Suprapubic skin (tissue), 4 donors: ENCODE measurements around the gene GET3. TPM values are rescaled to one million over a fixed set of nuclear protein-coding genes. Genes with fewer than 3 reads are reported as not detected.

ENCODE experiments used
- DNase-seq, 2 donors: peaks; one replicate each; pipeline ENCODE4 v3.0.0-alpha.2; 2019; ENCODE audit warnings: low spot score in 2 of 2
- H3K27ac ChIP-seq: fragments of 200-600 bp; sonication (generic); one replicate; pipeline ENCODE4 v1.5.1; 2019
- H3K27me3 ChIP-seq: fragments of 200-600 bp; sonication (generic); one replicate; pipeline ENCODE4 v1.5.1; 2019
- H3K36me3 ChIP-seq: fragments of 200-600 bp; sonication (generic); one replicate; pipeline ENCODE4 v1.5.1; 2019
- H3K4me1 ChIP-seq: fragments of 200-600 bp; sonication (generic); one replicate; pipeline ENCODE4 v1.5.1; 2019
- H3K4me3 ChIP-seq: fragments of 200-600 bp; sonication (generic); one replicate; pipeline ENCODE4 v1.5.1; 2019; ENCODE audit warnings: mild to moderate bottlenecking
- H3K9me3 ChIP-seq: fragments of 200-600 bp; sonication (generic); one replicate; pipeline ENCODE4 v1.5.1; 2019
- CTCF ChIP-seq, 2 donors: fragments of 200-600 bp in 1 of 2; fragments of 450-650 bp in 1 of 2; sonication (generic) in 1 of 2; IDR thresholded peaks; one replicate each; pipeline ENCODE4 v1.5.1; 2016 to 2019; ENCODE audit warnings: antibody characterized with exemption in 2 of 2, mild to moderate bottlenecking in 1 of 2, moderate library complexity in 1 of 2
- EP300 ChIP-seq: sonication (generic); formaldehyde crosslinking; IDR thresholded peaks from one replicate; pipeline ENCODE4 v1.6.1; 2017; ENCODE audit warnings: antibody characterized with exemption
- POLR2A ChIP-seq, 2 donors: fragments of 450-650 bp; IDR thresholded peaks; one replicate each; pipeline ENCODE4 v1.6.1; 2017; ENCODE audit warnings: antibody characterized with exemption in 2 of 2, mild to moderate bottlenecking in 2 of 2, moderate library complexity in 2 of 2
- POLR2AphosphoS5 ChIP-seq, 3 donors: sonication (generic); formaldehyde crosslinking; IDR thresholded peaks; one replicate each; pipeline ENCODE4 v1.6.1; 2017; ENCODE audit warnings: antibody characterized with exemption in 3 of 3
- WGBS: methylation state at CpG from one replicate; pipeline ENCODE4 v1.1.5; 2018; 5-methylcytosine and 5-hydroxymethylcytosine counted together
- total RNA-seq, 4 donors: library from RNA; depleted of rRNA; stranded (reverse); fragments of >200 nt; gene quantifications; one replicate each; pipeline ENCODE4 v1.1.0, GENCODE V29; 2016

The GET3 gene
- total RNA-seq, 4 donors from 2014 or later: 26.2 to 63.6 (median 56.9) TPM

DNA sequence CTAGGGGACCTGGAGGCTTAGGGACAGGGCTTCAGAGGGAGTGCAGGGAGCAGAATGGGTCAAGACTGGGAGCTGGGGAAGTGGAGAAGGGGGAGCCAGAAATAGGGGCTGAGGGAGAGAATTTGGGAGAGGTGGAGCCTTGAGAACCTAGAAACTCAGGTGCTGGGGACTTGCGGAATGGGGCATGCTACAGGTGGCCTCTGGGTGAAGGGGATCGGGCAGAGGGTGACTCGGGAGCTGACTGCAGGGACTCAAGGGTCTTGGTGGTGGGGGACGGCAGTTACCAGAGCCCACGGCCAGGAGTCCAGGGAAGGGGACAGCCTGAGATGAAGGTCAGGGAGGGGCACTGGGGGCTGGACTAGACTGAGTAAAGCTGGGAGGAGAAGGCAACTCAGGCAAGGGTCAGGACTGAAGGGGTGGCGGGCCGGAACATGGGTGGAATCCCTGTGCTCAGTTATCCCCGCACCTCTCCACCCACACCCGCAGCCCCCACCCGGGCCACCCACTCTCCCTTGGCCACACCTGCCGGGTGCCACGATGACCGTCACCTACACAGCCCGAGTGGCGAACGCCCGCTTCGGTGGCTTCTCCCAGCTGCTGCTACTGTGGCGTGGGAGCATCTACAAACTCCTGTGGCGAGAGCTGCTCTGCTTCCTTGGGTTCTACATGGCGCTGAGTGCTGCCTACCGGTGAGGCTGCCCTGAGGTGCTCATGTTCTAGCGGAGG is 14.9 kb downstream of the GET3 start:
- Histone ChIP-seq H3K4me3 (no peak overlapping the region), H3K4me1 (peaks cover 23% of the 10 kb centered on the region), H3K9me3 (no peaks in the 10 kb centered on the region), H3K27me3 (peaks cover 8% of the 10 kb centered on the region), H3K36me3 (peaks cover 12% of the 10 kb centered on the region), H3K27ac (peak overlapping the region; percentile 85)
- WGBS: 77% methylated on average over 11 of the region's 23 CpGs
- no peak for TF ChIP-seq CTCF (IDR thresholded peaks at IDR 0.05)
- no peak for TF ChIP-seq EP300
- TF ChIP-seq POLR2A (IDR thresholded peaks at IDR 0.05): no peak
- TF ChIP-seq POLR2AphosphoS5 (IDR thresholded peaks at IDR 0.05): no peak
- DNase-seq: no peak

DNA sequence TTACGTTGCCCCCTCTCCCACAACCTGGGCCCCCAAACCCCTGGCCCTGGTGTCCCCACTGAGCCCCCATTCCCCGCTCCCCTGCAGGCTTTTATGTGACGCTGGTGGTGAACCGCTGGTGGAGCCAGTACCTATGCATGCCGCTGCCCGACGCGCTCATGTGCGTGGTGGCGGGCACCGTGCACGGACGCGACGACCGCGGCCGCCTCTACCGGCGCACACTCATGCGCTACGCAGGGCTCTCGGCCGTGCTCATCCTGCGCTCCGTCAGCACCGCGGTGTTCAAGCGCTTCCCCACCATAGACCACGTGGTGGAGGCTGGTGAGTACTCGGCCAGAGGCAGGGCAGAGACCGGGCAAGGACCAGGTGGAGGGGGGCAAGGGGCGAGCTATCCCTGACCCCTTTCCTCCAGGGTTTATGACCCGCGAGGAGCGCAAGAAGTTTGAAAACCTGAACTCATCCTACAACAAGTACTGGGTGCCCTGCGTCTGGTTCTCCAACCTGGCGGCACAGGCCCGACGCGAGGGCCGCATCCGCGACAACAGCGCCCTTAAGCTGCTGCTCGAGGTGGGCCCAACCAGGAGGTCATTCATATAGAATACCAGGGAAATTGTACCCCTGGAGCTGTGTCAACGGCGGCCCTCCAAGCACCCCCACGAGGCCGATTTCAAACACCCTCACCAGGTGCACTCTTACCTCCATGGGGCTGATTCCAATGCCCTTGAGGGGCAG is 17.3 kb downstream of the GET3 start:
- no peak for DNase-seq
- 80% methylated on average over 39 of the region's 50 CpGs for WGBS
- Histone ChIP-seq H3K27ac (no peak overlapping the region), H3K9me3 (no peaks in the 10 kb centered on the region), H3K4me3 (no peak overlapping the region), H3K4me1 (peaks cover 26% of the 10 kb centered on the region), H3K36me3 (no peaks in the 10 kb centered on the region), H3K27me3 (peaks cover 8% of the 10 kb centered on the region)
- TF ChIP-seq POLR2AphosphoS5 (IDR thresholded peaks at IDR 0.05) (no peak), EP300 (no peak), CTCF (IDR thresholded peaks at IDR 0.05) (no peak), POLR2A (IDR thresholded peaks at IDR 0.05) (no peak)

GRCh38 chr19:12756150-12756883 is 19.0 kb downstream of the GET3 start:
- peaks cover 12% of the 10 kb centered on the region for H3K4me1 ChIP-seq
- no peaks in the 10 kb centered on the region for H3K36me3 ChIP-seq
- no peak for TF ChIP-seq CTCF (IDR thresholded peaks at IDR 0.05)
- TF ChIP-seq POLR2A (IDR thresholded peaks at IDR 0.05): no peak
- no peak for TF ChIP-seq EP300
- TF ChIP-seq POLR2AphosphoS5 (IDR thresholded peaks at IDR 0.05): no peak
- WGBS: 91% methylated on average over 19 of the region's 19 CpGs
- H3K27me3 ChIP-seq: peaks cover 8% of the 10 kb centered on the region
- H3K27ac ChIP-seq: no peak overlapping the region
- no peaks in the 10 kb centered on the region for H3K9me3 ChIP-seq
- H3K4me3 ChIP-seq: no peak overlapping the region
- DNase-seq: no peak

DNA sequence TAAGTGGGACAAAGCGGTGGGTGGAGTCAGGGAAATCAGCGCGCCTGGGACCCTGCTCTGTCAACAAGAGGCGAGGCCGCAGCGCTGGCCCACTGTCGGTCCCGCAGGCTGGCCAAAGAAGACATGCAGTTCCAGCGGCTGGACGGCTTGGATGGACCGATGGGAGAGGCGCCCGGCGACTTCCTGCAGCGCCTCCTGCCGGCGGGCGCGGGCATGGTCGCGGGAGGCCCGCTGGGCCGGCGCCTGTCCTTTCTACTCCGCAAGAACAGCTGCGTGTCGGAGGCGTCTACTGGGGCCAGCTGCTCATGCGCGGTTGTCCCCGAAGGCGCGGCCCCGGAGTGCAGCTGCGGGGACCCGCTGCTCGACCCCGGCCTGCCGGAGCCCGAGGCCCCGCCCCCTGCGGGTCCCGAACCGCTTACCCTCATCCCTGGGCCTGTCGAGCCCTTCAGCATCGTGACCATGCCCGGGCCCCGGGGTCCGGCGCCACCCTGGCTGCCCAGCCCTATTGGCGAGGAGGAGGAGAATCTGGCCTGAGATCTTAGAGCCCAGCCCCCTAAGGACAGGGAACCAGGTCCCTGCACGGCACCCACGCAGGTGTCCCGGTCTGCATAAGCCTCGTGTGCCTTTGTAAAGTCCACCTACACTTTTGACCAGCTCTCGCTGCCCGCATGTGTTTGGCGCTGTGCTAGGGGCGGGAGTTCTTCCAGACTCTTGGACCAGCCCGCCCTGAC is 20.4 kb downstream of the GET3 start:
- WGBS: 10% methylated on average over 36 of the region's 60 CpGs
- DNase-seq: peak in 1 of 2 donors; percentile 83
- Histone ChIP-seq H3K4me3 (peak overlapping the region; percentile 45), H3K27ac (peak overlapping the region; percentile 14), H3K36me3 (peaks cover 3% of the 10 kb centered on the region), H3K27me3 (no peaks in the 10 kb centered on the region), H3K4me1 (peaks cover 12% of the 10 kb centered on the region), H3K9me3 (no peaks in the 10 kb centered on the region)
- TF ChIP-seq CTCF (IDR thresholded peaks at IDR 0.05) (peak; percentile 63 to 97), EP300 (no peak), POLR2A (IDR thresholded peaks at IDR 0.05) (no peak), POLR2AphosphoS5 (IDR thresholded peaks at IDR 0.05) (no peak)
